ENCODE measurements around the gene CUL3.

GRCh38 chr2:224573724-224574123, 11.4 kb downstream of the CUL3 start:
- TF ChIP-seq, protein P1, sequence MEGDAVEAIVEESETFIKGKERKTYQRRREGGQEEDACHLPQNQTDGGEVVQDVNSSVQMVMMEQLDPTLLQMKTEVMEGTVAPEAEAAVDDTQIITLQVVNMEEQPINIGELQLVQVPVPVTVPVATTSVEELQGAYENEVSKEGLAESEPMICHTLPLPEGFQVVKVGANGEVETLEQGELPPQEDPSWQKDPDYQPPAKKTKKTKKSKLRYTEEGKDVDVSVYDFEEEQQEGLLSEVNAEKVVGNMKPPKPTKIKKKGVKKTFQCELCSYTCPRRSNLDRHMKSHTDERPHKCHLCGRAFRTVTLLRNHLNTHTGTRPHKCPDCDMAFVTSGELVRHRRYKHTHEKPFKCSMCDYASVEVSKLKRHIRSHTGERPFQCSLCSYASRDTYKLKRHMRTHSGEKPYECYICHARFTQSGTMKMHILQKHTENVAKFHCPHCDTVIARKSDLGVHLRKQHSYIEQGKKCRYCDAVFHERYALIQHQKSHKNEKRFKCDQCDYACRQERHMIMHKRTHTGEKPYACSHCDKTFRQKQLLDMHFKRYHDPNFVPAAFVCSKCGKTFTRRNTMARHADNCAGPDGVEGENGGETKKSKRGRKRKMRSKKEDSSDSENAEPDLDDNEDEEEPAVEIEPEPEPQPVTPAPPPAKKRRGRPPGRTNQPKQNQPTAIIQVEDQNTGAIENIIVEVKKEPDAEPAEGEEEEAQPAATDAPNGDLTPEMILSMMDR (IDR thresholded peaks at IDR 0.05), result no peak
- no peak for TF ChIP-seq EZH2phosphoT487 (IDR thresholded peaks at IDR 0.05)

Measured in neural progenitor cell (in vitro differentiated cells).